ENCODE measurements around the gene TRAF2.
"Not testable (repeated sequence)": the region's sequence is repeated elsewhere in the genome, so short reads cannot be mapped to it uniquely, and the experiment has no call there.

Gene TRAF2

DNA sequence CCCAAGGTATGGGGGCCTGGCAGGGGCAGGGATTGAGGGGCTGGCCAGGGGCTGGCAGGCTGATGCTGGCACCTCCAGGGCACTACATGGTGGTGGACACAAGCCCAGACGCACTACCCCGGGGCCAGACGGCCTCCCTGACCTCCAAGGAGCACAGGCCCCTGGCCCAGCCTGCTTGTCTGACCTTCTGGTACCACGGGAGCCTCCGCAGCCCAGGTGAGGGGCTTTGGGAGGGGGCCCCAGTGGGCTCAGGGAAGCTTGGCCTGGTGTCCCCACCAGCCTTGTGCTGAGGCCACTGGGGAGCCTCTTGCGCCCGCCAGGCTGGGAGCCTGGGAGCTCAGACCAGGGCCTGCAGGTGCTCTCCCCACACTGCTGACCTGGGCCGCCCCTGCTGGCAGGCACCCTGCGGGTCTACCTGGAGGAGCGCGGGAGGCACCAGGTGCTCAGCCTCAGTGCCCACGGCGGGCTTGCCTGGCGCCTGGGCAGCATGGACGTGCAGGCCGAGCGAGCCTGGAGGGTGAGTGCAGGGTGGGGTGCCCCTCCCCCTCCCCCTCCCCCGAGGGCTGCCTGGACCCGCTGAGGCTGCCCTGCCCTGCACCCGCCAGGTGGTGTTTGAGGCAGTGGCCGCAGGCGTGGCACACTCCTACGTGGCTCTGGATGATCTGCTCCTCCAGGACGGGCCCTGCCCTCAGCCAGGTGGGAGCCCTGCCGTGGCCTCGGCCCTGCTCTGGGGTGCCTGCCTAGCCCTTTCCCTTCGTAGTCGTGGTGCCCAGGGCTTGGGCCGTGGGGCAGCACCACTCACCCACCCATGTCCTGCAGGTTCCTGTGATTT lies 28.5 kb upstream of the TRAF2 start:
- DNase-seq, result no peak

- no peak for DNase-seq
These were observed 27.9 kb upstream of the TRAF2 start for GRCh38 chr9:136858452-136858843.

DNA sequence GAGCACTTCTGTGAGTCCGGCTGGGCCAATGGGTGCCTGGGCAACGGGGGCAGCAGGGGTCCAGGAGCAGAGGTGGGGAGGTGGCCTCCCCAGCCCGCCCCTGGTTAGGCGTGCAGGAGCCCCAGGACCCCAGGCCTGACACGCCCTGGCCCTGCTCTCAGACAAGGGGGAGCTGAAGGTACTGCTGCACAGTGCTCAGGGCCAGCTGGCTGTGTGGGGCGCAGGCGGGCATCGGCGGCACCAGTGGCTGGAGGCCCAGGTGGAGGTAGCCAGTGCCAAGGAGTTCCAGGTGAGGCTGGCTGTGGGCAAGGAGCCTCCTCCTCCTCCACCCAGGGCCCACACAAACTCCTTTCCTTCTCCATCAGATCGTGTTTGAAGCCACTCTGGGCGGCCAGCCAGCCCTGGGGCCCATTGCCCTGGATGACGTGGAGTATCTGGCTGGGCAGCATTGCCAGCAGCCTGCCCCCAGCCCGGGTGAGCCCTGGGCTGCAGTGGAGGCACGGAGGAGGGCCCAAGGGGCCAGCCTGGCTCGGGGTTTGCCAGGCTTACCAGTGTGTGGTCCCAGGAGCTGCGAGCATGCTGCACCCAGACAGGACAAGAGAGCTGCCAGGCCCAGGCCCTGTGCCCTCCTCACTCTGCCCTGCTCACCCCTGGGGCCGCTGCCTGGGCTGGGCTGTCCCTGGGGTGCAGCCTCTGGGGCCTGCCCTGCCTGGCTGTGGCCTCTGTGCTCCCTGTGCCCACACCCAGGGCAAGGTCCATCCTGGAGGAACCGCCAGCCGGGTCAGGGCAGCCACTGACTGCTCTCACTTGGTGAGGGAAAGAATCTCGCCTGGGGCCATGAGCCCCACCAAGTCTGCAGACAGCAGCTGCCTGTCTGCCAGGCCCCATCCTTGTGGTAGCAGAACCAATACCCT lies 27.2 kb upstream of the TRAF2 start:
- DNase-seq, result no peak

DNA sequence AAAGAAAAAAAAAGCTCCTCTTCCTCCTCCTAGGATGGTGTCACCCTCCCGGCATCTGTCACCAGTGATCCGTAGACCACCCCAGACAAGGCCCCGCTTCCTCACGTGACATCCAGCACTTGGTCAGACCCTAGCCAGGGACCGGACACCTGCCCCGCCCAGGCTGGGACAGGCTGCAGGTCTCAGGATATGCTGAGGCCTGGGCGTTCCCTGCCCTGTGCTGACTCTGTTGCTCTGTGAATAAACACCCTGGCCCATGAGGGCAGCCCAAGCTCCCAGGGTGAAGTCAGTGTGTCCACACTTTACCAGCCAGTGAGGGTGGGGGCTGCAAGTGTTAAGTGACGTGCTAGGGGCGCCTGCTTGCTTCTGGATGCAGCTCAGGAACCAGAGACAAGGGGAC lies 25.8 kb upstream of the TRAF2 start:
- DNase-seq, result no peak

DNA sequence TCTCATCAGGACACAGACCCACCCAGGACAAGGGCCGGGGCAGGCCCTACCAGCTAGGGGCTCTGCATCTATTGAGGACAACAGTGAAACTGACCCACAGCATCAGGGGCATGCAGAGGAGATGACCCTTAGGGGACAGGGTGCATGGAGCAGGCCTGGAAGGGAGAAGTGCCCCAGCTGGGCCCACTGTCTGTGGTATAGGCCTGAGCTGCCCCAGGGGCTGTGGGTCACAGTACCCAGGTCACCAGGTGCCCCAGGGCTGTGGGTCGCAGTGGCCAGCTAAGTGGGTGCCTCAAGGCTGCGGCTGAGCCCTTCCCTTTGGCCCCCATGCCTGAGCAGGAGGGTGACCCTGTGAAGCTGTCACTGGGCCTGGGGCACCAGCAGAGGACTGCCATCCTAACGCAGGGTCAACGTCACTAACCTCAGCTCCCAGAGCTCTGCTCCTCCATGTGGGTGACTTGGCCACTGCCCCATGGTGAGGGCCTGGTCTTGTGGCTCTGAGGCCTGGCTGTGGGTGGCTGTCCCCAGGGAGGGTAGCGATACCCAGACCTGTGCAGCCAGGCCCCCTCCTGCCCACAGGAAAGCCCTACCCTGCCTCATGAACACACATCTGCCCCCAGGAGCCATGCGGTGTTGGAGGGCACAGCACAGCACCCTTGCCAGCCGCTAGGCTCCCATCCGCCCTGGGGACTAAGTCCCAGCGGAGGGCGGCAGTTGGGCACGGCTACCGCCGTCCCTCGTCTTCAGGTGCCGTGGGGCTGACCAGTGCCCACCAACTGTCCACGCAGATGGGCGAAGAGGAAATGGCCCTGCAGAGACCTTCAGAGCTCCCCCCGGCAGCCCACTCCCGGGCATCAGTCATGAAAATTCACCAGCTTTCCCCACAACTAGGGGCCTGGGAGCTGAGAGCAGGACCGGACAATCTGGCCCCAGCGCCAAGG lies 25.1 kb upstream of the TRAF2 start:
- no peak for DNase-seq

GRCh38 chr9:136861874-136862457 lies 24.4 kb upstream of the TRAF2 start:
- no peak for DNase-seq

DNA sequence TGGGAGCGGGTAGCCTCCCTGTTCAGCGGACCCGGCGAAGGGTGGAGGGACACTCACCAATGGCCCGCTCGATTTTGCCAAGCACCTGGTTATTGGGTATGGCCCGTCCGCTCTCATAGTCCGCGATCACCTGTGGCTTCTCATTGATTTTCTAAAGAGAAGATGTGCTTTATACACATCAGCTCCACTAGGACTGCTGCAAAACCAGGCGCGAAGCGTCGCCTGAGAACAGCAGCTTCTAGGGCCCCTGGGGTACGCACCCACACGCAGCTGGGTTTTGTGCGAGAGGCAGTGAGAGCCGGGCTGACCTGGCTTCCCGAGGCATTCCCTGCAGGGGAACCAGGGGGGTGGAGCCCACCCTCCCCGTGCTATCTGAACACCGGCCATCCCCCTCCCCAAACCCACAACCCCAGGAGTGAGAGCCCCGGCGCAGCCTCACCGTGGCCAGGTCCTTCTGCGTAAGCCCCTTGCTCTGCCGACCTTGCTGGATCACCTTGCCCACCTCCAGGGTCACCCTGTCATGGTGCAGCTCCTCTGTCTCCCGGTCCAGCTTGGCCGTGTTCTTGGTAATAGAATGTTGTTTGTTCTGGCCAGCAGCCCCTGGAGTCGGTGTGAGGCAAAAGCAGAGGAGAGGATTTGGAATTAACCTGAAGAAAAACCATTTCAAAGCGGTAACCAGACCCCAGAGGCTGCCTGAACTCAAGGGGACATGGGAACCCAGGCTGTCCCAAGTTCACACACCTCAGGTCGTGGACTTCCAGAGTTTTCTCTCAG lies 23.3 kb upstream of the TRAF2 start:
- no peak for DNase-seq

DNA sequence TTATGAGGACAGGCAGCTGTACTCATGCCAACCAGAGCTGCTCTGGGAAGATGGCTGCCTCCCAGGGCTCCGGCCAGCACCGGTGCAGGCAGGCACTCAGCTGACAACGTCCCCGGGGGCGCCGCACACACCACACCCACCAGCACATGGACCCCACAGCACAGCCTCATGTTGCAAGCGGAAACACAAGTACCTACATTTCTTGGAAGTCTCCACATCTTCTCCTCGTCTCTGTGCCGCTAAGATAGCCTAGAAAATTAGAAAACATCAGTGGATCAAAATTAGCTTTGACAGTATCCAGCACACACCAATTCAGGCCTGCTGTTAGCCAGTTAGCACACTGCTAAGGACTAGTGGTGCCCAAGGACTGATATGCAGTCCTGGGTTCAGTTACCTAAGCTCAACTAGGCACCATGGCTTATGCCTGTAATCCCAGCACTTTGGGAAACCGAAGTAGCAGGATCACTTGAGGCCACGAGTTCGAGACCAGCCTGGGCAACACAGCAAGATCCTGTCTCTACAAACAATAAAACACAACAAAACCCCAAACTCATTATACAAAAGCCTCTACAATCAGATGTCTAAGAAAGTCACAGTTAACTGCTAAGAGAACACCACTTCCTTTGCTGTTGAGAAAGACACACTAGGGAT lies 22.6 kb upstream of the TRAF2 start:
- no peak for DNase-seq

DNA sequence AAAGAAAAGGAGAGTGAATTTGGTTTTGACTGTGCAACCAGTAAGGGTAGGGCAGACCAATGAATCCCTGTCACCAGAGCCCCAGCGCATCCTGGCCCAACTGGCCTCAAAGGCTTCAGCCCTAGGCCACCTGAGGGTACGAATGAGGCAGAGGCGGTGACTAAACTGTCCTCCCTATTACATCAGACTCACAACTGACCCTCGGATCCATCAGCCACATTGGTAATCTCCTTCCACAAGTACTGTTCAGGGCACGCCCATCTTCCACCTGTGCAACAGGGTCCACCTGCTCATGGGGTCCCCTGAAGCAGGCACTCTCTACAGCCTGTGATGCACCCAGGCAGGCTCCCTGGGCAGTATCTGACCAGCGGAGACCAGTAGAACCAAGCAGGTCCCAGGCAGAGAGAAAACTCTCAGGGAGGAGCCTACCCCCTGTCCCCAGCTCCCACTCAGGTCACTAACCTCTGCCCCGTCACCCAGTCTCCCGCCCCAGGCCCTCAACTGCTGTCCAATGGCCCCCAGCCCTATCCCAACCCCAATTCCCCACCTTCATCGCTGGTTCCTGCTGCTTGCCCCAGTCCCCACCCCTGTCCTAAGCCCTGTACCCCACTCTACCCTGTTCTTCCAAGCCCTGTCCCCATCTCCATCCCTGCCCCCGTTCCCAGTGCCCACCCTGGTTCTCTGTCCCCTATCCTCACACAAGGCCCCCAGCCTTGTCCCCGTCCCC lies 21.1 kb upstream of the TRAF2 start:
- DNase-seq, result no peak

- no peak for DNase-seq
These were observed 20.6 kb upstream of the TRAF2 start for GRCh38 chr9:136865768-136866103.

GRCh38 chr9:136866898-136867421 lies 19.4 kb upstream of the TRAF2 start:
- not testable (repeated sequence) for DNase-seq

GRCh38 chr9:136867480-136867879 lies 18.8 kb upstream of the TRAF2 start:
- DNase-seq, result no peak

DNA sequence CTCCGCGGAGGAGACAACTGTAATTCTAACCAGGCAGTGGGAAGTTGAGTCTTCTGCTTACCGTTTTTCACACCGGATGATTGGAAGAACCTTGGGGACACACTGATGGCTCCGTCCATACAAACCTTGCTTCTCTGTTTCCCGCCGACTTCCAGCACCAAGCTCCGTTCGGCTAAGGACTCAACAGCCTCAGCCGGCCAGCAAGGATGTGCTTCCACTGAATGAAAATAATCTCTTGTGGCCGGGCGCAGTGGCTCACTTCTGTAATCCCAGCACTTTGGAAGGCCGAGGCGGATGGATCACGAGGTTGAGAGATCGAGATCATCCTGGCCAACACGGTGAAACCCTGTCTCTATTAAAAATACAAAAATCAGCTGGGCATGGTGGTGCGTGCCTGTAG lies 18.4 kb upstream of the TRAF2 start:
- DNase-seq, result no peak

- no peak for DNase-seq
These were observed 17.7 kb upstream of the TRAF2 start for GRCh38 chr9:136868644-136869043.

DNA sequence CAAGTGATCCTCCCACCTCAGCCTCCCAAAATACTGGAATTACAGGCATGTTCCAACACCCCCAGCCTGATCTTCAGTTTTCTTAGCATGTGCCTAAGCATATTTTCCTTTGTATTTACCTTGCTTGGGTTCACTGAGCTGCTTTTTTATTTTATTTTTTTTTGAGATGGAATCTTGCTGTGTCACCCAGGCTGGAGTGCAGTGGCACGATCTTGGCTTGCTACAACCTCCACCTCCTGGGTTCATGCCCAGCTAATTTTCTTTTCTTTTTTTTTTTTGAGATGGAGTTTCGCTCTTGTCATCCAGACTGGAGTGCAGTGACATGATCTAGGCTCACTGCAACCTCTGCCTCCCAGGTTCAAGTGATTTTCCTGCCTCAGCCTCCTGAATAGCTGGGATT lies 16.7 kb upstream of the TRAF2 start:
- not testable (repeated sequence) for DNase-seq

DNA sequence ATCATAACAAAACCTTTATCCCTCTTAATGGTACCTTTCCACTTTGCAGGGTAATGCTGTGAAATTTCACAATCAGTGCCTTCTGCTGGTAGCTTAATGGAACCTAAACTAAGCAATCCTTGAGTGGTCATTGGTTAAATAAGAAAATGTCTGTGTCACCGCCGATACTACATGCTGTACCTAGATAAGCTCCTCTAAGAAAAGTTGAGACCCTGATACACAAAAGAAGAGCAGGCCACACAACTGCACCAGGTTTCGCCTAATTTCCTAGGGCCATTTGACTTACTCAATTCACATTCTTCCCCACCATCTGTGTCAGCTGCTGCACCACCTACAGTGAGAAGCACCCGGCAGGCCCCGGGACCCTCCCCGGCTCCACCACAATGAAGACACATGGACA lies 11.2 kb upstream of the TRAF2 start:
- DNase-seq, result no peak

GRCh38 chr9:136876476-136876875 lies 9.8 kb upstream of the TRAF2 start:
- no peak for DNase-seq

GRCh38 chr9:136880651-136881050 lies 5.7 kb upstream of the TRAF2 start:
- no peak for DNase-seq

DNA sequence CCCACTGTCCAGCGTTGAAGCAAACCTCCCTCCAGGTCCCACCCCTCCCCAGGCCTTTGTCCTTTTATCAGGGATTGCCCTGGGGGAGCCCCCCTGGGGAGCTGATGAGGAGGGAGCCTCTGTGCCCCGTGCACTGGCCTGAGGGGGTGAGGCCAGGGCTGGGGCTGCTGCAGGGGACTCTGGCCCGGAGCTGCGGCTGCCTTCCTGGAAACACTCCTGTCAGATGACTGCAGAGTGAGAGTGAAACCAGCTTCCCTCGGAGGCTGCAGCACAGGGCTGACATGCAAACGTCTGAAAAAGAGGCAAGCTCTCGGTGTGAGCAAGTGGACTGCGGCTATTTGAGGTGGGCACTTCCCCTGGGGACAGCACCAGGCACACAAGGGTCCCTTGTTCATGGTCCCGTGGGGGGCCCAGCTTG lies 4.6 kb upstream of the TRAF2 start:
- no peak for DNase-seq
